Measurements from ENCODE around the gene TNNI3K. TPM values are rescaled to one million over a fixed set of nuclear protein-coding genes. Genes with fewer than 3 reads are reported as not detected.

The TNNI3K gene
- total and polyA plus RNA-seq, 10 of the 15 experiments (the other 5 are each of a cell fraction or from before 2014, with no cell fraction given) = 0.14 to 1.6 (median 0.44) TPM; not detected in 4

DNA sequence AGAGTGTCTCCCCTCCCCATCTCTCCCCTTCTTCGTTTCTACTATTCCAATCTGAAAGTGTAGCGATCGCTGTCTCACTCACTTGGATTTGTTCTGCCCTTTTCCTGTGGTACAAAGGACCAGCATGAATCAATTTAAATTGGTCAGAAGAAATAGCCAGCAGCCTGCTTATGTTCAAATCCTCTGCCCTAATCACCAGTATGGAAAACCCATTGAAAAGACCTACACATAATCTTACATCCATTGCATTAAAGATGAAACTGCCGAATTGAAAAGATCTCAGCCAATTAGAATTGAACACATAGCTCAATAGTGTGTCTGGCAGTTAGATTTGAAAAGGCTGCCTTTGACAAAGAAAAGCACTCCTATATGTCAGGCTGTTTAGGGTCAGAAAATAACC lies 122.6 kb downstream of the TNNI3K start:
- Histone ChIP-seq H3K4me2 (ENCODE audit: control insufficient read depth, insufficient read depth) (no peak overlapping the region), H3K4me3 (no peak overlapping the region), H3K9ac (ENCODE audit: control insufficient read depth, insufficient read depth, low read length) (no peak overlapping the region), H3K9me3 (replicated peaks; ENCODE audit: control insufficient read depth, insufficient read depth, low read length) (no peaks in the 10 kb centered on the region), H3K27ac (ENCODE audit: control insufficient read depth, insufficient read depth) (no peak overlapping the region), H2AFZ (ENCODE audit: control insufficient read depth, low read depth, low read length) (no peak overlapping the region), H3K4me1 (ENCODE audit: control insufficient read depth, insufficient read depth, low read length) (no peaks in the 10 kb centered on the region), H3K36me3 (ENCODE audit: control insufficient read depth in 2 of 2, insufficient read depth in 2 of 2, low read length in 1 of 2) (no peaks in the 10 kb centered on the region), H3K79me2 (ENCODE audit: control insufficient read depth, insufficient read depth, low read length) (no peaks in the 10 kb centered on the region), H4K20me1 (ENCODE audit: control insufficient read depth, insufficient read depth) (no peaks in the 10 kb centered on the region), H3K27me3 (replicated peaks in 1 of 2; ENCODE audit: control insufficient read depth in 2 of 2, insufficient read depth in 2 of 2, low read length in 1 of 2) (no peaks in the 10 kb centered on the region; a peak in 1 of 4 replicates)
- in situ Hi-C loops (cut with MboI) = no loop called here
- POLR2A ChIA-PET = no interaction called here
- no TSS peak for BruUV-seq (replicated peaks)
- TF ChIP-seq JUNB (IDR thresholded peaks at IDR 0.05) = no peak
- ATAC-seq (no peak), FAIRE-seq (no peak), DNase-seq (ENCODE audit: low read depth, low spot score) (no peak)
- CTCF ChIA-PET = interaction anchor here (1.6 kb wide), 1 partner anchor 9 kb away, joined by 4 read pairs; no protein-coding TSS in a partner anchor
- 47% methylated on average over 4 of the region's 4 CpGs for WGBS (ENCODE audit: insufficient coverage, insufficient replicate concordance, low lambda C conversion rate, missing lambda C conversion rate)
- RAD21 ChIA-PET (ENCODE audit: unreplicated experiment) = no interaction called here
- SMC1A ChIA-PET (ENCODE audit: uncharacterized antibody, unreplicated experiment) = interaction anchor here (0.9 to 1.1 kb wide), 2 partner anchors 8 to 42 kb away, joined by 3 to 4 read pairs; no protein-coding TSS in a partner anchor
- intact Hi-C loops (cut with micrococcal nuclease; ENCODE audit: unreplicated experiment) = no loop called here

DNA sequence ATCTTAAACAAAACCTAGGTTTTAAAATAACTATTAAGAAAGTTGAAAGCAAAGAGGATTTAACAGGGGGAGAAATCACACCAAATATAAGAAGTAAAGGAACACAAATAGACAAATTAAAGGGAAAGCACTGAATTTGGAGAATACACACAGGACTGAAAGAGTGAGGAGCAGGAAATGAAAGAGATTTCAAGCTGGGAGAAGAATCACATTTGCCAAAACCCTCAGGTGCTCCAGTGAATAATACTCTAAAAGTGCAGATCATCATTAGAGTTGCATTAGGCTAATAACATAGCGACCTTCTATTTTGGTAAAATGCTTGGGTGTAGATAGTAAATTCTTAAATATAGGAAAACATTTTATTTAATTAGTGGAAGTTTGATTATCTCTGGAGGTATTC lies 127.5 kb downstream of the TNNI3K start:
- H3K4me2 ChIP-seq (ENCODE audit: control insufficient read depth, insufficient read depth) = no peak overlapping the region
- H3K27ac ChIP-seq (ENCODE audit: control insufficient read depth, insufficient read depth) = no peak overlapping the region
- H3K4me1 ChIP-seq (ENCODE audit: control insufficient read depth, insufficient read depth, low read length) = no peaks in the 10 kb centered on the region
- ATAC-seq (no peak), FAIRE-seq (no peak), DNase-seq (ENCODE audit: low read depth, low spot score) (no peak)
- in situ Hi-C loops (cut with MboI) = no loop called here
- H3K36me3 ChIP-seq (ENCODE audit: control insufficient read depth in 2 of 2, insufficient read depth in 2 of 2, low read length in 1 of 2) = no peaks in the 10 kb centered on the region
- 0% methylated on average over 1 of the region's 1 CpG for WGBS (ENCODE audit: insufficient coverage, insufficient replicate concordance, low lambda C conversion rate, missing lambda C conversion rate)
- no peak overlapping the region for H2AFZ ChIP-seq (ENCODE audit: control insufficient read depth, low read depth, low read length)
- SMC1A ChIA-PET (ENCODE audit: uncharacterized antibody, unreplicated experiment) = no interaction called here
- H3K9ac ChIP-seq (ENCODE audit: control insufficient read depth, insufficient read depth, low read length) = no peak overlapping the region
- intact Hi-C loops (cut with micrococcal nuclease; ENCODE audit: unreplicated experiment) = no loop called here
- no TSS peak for BruUV-seq (replicated peaks)
- RAD21 ChIA-PET (ENCODE audit: unreplicated experiment) = no interaction called here
- H3K9me3 ChIP-seq (replicated peaks; ENCODE audit: control insufficient read depth, insufficient read depth, low read length) = no peaks in the 10 kb centered on the region
- no peak for TF ChIP-seq STAT1 (conservative IDR thresholded peaks at IDR 0.05)
- no peak for TF ChIP-seq NFYB (IDR thresholded peaks at IDR 0.05; ENCODE audit: insufficient read depth, low read depth, low read length)
- H4K20me1 ChIP-seq (ENCODE audit: control insufficient read depth, insufficient read depth) = no peaks in the 10 kb centered on the region
- CTCF ChIA-PET = no interaction called here
- no peak overlapping the region for H3K4me3 ChIP-seq
- H3K79me2 ChIP-seq (ENCODE audit: control insufficient read depth, insufficient read depth, low read length) = no peaks in the 10 kb centered on the region
- POLR2A ChIA-PET = no interaction called here
- H3K27me3 ChIP-seq (replicated peaks in 1 of 2; ENCODE audit: control insufficient read depth in 2 of 2, insufficient read depth in 2 of 2, low read length in 1 of 2) = no peaks in the 10 kb centered on the region; a peak in 1 of 4 replicates

Data from GM12878 (cell line).